ENCODE measurements around the gene IGLL1. TPM values are rescaled to one million over a fixed set of nuclear protein-coding genes. Genes with fewer than 3 reads are reported as not detected.

The IGLL1 gene
- total and polyA plus RNA-seq, 2 donors (not counting 1 experiment from before 2014, with no cell fraction given), result not detected

DNA sequence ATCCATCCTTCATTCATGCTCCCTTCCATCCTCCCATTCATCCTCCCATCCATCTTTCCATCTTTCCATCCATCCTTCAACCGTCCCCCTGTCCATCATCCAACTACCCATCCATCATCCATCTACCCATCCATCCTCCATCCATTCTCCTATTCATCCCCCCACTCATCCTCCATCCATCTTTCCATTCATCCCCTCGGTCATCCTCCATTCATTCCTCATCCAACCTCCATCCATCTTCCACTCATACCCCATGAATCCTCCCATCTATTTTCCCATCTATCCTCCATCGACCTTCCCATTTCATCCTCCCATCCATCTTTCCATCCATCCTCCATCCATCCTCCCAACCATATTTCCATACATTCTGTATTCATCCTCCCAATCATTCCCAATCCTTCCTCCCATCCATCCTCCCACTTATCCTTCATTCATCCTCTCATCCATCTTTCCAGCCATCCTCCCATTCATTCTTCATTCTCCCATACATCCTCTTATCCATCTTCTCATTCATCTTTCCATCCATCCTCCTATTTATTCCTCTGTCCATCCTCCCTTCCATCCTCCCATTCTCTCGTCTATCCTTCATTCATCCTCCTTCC lies 29.9 kb downstream of the IGLL1 start:
- WGBS (ENCODE audit: insufficient coverage), result 92% methylated on average over 4 of the region's 4 CpGs
- Histone ChIP-seq H3K27me3 (replicated peaks in 1 of 4; ENCODE audit: control extremely low read depth in 1 of 4, control insufficient read depth in 3 of 4, insufficient read depth in 4 of 4, low read length in 3 of 4) (peaks cover 0 to 2% (median under 1%) of the 10 kb centered on the region in 4 experiments), H4K20me1 (ENCODE audit: control insufficient read depth, insufficient read depth, low read length, poor library complexity, severe bottlenecking) (no peaks in the 10 kb centered on the region), H3K9ac (ENCODE audit: low read length) (no peak overlapping the region), H3K9me3 (ENCODE audit: control extremely low read depth in 1 of 3, control insufficient read depth in 2 of 3, insufficient read depth in 1 of 3, low read length in 2 of 3) (peaks cover 0 to 16% (median 6%) of the 10 kb centered on the region in 3 donors), H3K4me3 (ENCODE audit: control extremely low read depth in 1 of 5, extremely low read depth in 1 of 5, insufficient read depth in 1 of 5, low read depth in 2 of 5, low read length in 4 of 5) (no peak overlapping the region), H3K36me3 (replicated peaks in 1 of 2; ENCODE audit: control extremely low read depth in 1 of 2, control insufficient read depth in 1 of 2, extremely low read depth in 1 of 2, insufficient read depth in 2 of 2, low read length in 1 of 2) (no peaks in the 10 kb centered on the region), H3K4me1 (ENCODE audit: control insufficient read depth in 2 of 2, insufficient read depth in 2 of 2, low read length in 2 of 2) (no peaks in the 10 kb centered on the region), H3K79me2 (ENCODE audit: control insufficient read depth, insufficient read depth, low read length) (no peaks in the 10 kb centered on the region), H3K4me2 (replicated peaks; ENCODE audit: low read depth, low read length, poor library complexity, severe bottlenecking) (no peak overlapping the region), H2AFZ (ENCODE audit: insufficient read depth, low read depth, low read length, poor library complexity, severe bottlenecking) (no peak overlapping the region), H3K27ac (ENCODE audit: low read length in 2 of 2) (no peak overlapping the region)
- Mint-ChIP-seq H3K27ac (no peak overlapping the region), H3K27me3 (peaks cover 3% of the 10 kb centered on the region), H3K9me3 (ENCODE audit: insufficient read depth) (no peaks in the 10 kb centered on the region), H3K4me3 (no peak overlapping the region), H3K4me1 (no peaks in the 10 kb centered on the region)
- no peak for DNase-seq
- no peak for ATAC-seq (ENCODE audit: low read depth)
- TF ChIP-seq EZH2 (IDR thresholded peaks at IDR 0.05; ENCODE audit: borderline replicate concordance, insufficient read depth, low read depth, low read length, poor library complexity, severe bottlenecking), result no peak
- TF ChIP-seq, protein P1, sequence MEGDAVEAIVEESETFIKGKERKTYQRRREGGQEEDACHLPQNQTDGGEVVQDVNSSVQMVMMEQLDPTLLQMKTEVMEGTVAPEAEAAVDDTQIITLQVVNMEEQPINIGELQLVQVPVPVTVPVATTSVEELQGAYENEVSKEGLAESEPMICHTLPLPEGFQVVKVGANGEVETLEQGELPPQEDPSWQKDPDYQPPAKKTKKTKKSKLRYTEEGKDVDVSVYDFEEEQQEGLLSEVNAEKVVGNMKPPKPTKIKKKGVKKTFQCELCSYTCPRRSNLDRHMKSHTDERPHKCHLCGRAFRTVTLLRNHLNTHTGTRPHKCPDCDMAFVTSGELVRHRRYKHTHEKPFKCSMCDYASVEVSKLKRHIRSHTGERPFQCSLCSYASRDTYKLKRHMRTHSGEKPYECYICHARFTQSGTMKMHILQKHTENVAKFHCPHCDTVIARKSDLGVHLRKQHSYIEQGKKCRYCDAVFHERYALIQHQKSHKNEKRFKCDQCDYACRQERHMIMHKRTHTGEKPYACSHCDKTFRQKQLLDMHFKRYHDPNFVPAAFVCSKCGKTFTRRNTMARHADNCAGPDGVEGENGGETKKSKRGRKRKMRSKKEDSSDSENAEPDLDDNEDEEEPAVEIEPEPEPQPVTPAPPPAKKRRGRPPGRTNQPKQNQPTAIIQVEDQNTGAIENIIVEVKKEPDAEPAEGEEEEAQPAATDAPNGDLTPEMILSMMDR (IDR thresholded peaks at IDR 0.05), result no peak
- ChIA-PET POLR2A (no interaction called here), CTCF (no interaction called here)
- intact Hi-C loops (cut with micrococcal nuclease), result no loop called here

DNA sequence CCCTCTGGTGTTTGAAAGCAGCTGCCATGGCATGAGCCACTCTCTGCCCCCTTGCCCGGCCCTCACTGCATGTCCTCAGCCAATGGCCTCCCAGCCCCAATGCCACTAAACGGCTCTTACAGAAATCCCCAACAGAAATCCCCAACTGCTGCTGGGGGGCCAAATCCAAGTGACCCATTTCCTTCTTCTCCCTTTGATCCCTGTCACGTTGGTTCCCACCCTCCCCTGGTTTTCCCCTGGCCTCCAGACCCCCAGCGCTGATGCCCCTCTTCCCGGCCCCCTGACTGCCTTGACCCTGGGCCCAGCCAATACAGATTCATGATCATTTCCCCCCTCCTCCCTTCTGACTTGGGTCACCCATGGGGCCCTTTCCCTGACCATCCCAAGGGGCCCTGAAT lies 30.9 kb downstream of the IGLL1 start:
- Histone ChIP-seq H3K9me3 (ENCODE audit: control extremely low read depth in 1 of 3, control insufficient read depth in 2 of 3, insufficient read depth in 1 of 3, low read length in 2 of 3) (peaks cover 0 to 16% (median 6%) of the 10 kb centered on the region in 3 donors), H3K27me3 (replicated peaks in 1 of 4; ENCODE audit: control extremely low read depth in 1 of 4, control insufficient read depth in 3 of 4, insufficient read depth in 4 of 4, low read length in 3 of 4) (peaks cover 0 to 2% (median 0%) of the 10 kb centered on the region in 4 experiments), H2AFZ (ENCODE audit: insufficient read depth, low read depth, low read length, poor library complexity, severe bottlenecking) (no peak overlapping the region), H3K4me1 (ENCODE audit: control insufficient read depth in 2 of 2, insufficient read depth in 2 of 2, low read length in 2 of 2) (no peaks in the 10 kb centered on the region), H3K4me3 (ENCODE audit: control extremely low read depth in 1 of 5, extremely low read depth in 1 of 5, insufficient read depth in 1 of 5, low read depth in 2 of 5, low read length in 4 of 5) (no peak overlapping the region), H4K20me1 (ENCODE audit: control insufficient read depth, insufficient read depth, low read length, poor library complexity, severe bottlenecking) (no peaks in the 10 kb centered on the region), H3K36me3 (replicated peaks in 1 of 2; ENCODE audit: control extremely low read depth in 1 of 2, control insufficient read depth in 1 of 2, extremely low read depth in 1 of 2, insufficient read depth in 2 of 2, low read length in 1 of 2) (no peaks in the 10 kb centered on the region), H3K9ac (ENCODE audit: low read length) (no peak overlapping the region), H3K27ac (ENCODE audit: low read length in 2 of 2) (no peak overlapping the region), H3K4me2 (replicated peaks; ENCODE audit: low read depth, low read length, poor library complexity, severe bottlenecking) (no peak overlapping the region), H3K79me2 (ENCODE audit: control insufficient read depth, insufficient read depth, low read length) (no peaks in the 10 kb centered on the region)
- intact Hi-C loops (cut with micrococcal nuclease), result loop anchor here (10.0 kb wide), 1 partner anchor 406 kb away; no protein-coding TSS in a partner anchor
- POLR2A ChIA-PET, result no interaction called here
- CTCF ChIA-PET, result no interaction called here
- H3K4me1 Mint-ChIP-seq, result no peaks in the 10 kb centered on the region
- H3K27ac Mint-ChIP-seq, result no peak overlapping the region
- WGBS (ENCODE audit: insufficient coverage), result 81% methylated on average over 5 of the region's 5 CpGs
- DNase-seq (no peak), ATAC-seq (ENCODE audit: low read depth) (no peak)
- TF ChIP-seq EZH2 (IDR thresholded peaks at IDR 0.05; ENCODE audit: borderline replicate concordance, insufficient read depth, low read depth, low read length, poor library complexity, severe bottlenecking), result no peak
- no peaks in the 10 kb centered on the region for H3K9me3 Mint-ChIP-seq (ENCODE audit: insufficient read depth)
- H3K27me3 Mint-ChIP-seq, result no peaks in the 10 kb centered on the region
- H3K4me3 Mint-ChIP-seq, result no peak overlapping the region

Data from B cell (primary cell).